ENCODE results near the gene INSM1.

INSM1 gene

GRCh38 chr20:20395087-20395486 is 27.2 kb downstream of the INSM1 start:
- H3K36me3 ChIP-seq (ENCODE audit: insufficient read depth, low read length), result no peaks in the 10 kb centered on the region
- no peak overlapping the region for H3K9ac ChIP-seq (ENCODE audit: low read depth, low read length)
- H3K9me3 ChIP-seq (ENCODE audit: control insufficient read depth, insufficient read depth, low read length), result no peaks in the 10 kb centered on the region; the same call in 1 of the 2 replicates
- H3K4me1 ChIP-seq (ENCODE audit: insufficient read depth, low read length), result no peaks in the 10 kb centered on the region; the same call in 1 of the 2 replicates

- no peak overlapping the region for H3K9ac ChIP-seq (ENCODE audit: low read depth, low read length)
- no peaks in the 10 kb centered on the region; the same call in 1 of the 2 replicates for H3K4me1 ChIP-seq (ENCODE audit: insufficient read depth, low read length)
- no peaks in the 10 kb centered on the region for H3K36me3 ChIP-seq (ENCODE audit: insufficient read depth, low read length)
- no peaks in the 10 kb centered on the region; the same call in 1 of the 2 replicates for H3K9me3 ChIP-seq (ENCODE audit: control insufficient read depth, insufficient read depth, low read length)
These were observed 28.1 kb downstream of the INSM1 start for GRCh38 chr20:20395903-20396568.

- Histone ChIP-seq H3K9ac (ENCODE audit: low read depth, low read length) (no peak overlapping the region), H3K9me3 (ENCODE audit: control insufficient read depth, insufficient read depth, low read length) (no peaks in the 10 kb centered on the region; the same call in 1 of the 2 replicates), H3K36me3 (ENCODE audit: insufficient read depth, low read length) (no peaks in the 10 kb centered on the region), H3K4me1 (ENCODE audit: insufficient read depth, low read length) (no peaks in the 10 kb centered on the region; the same call in 1 of the 2 replicates)
These were observed 28.9 kb downstream of the INSM1 start for GRCh38 chr20:20396794-20397193.

- no peaks in the 10 kb centered on the region; the same call in 1 of the 2 replicates for H3K9me3 ChIP-seq (ENCODE audit: control insufficient read depth, insufficient read depth, low read length)
- H3K4me1 ChIP-seq (ENCODE audit: insufficient read depth, low read length), result no peaks in the 10 kb centered on the region; the same call in 1 of the 2 replicates
- no peaks in the 10 kb centered on the region for H3K36me3 ChIP-seq (ENCODE audit: insufficient read depth, low read length)
- H3K9ac ChIP-seq (ENCODE audit: low read depth, low read length), result no peak overlapping the region
These were observed 30.2 kb downstream of the INSM1 start for GRCh38 chr20:20398123-20398522.

- Histone ChIP-seq H3K9me3 (ENCODE audit: control insufficient read depth, insufficient read depth, low read length) (no peaks in the 10 kb centered on the region; the same call in 1 of the 2 replicates), H3K9ac (ENCODE audit: low read depth, low read length) (no peak overlapping the region), H3K36me3 (ENCODE audit: insufficient read depth, low read length) (no peaks in the 10 kb centered on the region), H3K4me1 (ENCODE audit: insufficient read depth, low read length) (no peaks in the 10 kb centered on the region; the same call in 1 of the 2 replicates)
These were observed 31.9 kb downstream of the INSM1 start for GRCh38 chr20:20399531-20400500.

GRCh38 chr20:20401991-20402390 is 34.1 kb downstream of the INSM1 start:
- Histone ChIP-seq H3K9me3 (ENCODE audit: control insufficient read depth, insufficient read depth, low read length) (no peaks in the 10 kb centered on the region; the same call in 1 of the 2 replicates), H3K36me3 (ENCODE audit: insufficient read depth, low read length) (no peaks in the 10 kb centered on the region), H3K4me1 (ENCODE audit: insufficient read depth, low read length) (no peaks in the 10 kb centered on the region), H3K9ac (ENCODE audit: low read depth, low read length) (no peak overlapping the region)

GRCh38 chr20:20404633-20405032 is 36.7 kb downstream of the INSM1 start:
- Histone ChIP-seq H3K9ac (ENCODE audit: low read depth, low read length) (no peak overlapping the region), H3K9me3 (ENCODE audit: control insufficient read depth, insufficient read depth, low read length) (no peaks in the 10 kb centered on the region; the same call in 1 of the 2 replicates), H3K36me3 (ENCODE audit: insufficient read depth, low read length) (no peaks in the 10 kb centered on the region), H3K4me1 (ENCODE audit: insufficient read depth, low read length) (peaks cover 4% of the 10 kb centered on the region; the same call in 1 of the 2 replicates)

- peaks cover 4% of the 10 kb centered on the region; the same call in 1 of the 2 replicates for H3K4me1 ChIP-seq (ENCODE audit: insufficient read depth, low read length)
- H3K9ac ChIP-seq (ENCODE audit: low read depth, low read length), result no peak overlapping the region
- H3K9me3 ChIP-seq (ENCODE audit: control insufficient read depth, insufficient read depth, low read length), result no peaks in the 10 kb centered on the region
- H3K36me3 ChIP-seq (ENCODE audit: insufficient read depth, low read length), result no peaks in the 10 kb centered on the region
These were observed 37.7 kb downstream of the INSM1 start for GRCh38 chr20:20405623-20406022.

GRCh38 chr20:20406306-20406705 is 38.4 kb downstream of the INSM1 start:
- Histone ChIP-seq H3K9me3 (ENCODE audit: control insufficient read depth, insufficient read depth, low read length) (no peaks in the 10 kb centered on the region), H3K4me1 (ENCODE audit: insufficient read depth, low read length) (peaks cover 5% of the 10 kb centered on the region; the same call in 1 of the 2 replicates), H3K36me3 (ENCODE audit: insufficient read depth, low read length) (no peaks in the 10 kb centered on the region), H3K9ac (ENCODE audit: low read depth, low read length) (no peak overlapping the region)

- H3K36me3 ChIP-seq (ENCODE audit: insufficient read depth, low read length), result no peaks in the 10 kb centered on the region
- H3K9me3 ChIP-seq (ENCODE audit: control insufficient read depth, insufficient read depth, low read length), result no peaks in the 10 kb centered on the region
- H3K4me1 ChIP-seq (ENCODE audit: insufficient read depth, low read length), result peaks cover 18% of the 10 kb centered on the region
- H3K9ac ChIP-seq (ENCODE audit: low read depth, low read length), result no peak overlapping the region
These were observed 40.2 kb downstream of the INSM1 start for GRCh38 chr20:20407891-20408805.

GRCh38 chr20:20409331-20409730 is 41.4 kb downstream of the INSM1 start:
- Histone ChIP-seq H3K9me3 (ENCODE audit: control insufficient read depth, insufficient read depth, low read length) (no peaks in the 10 kb centered on the region), H3K9ac (ENCODE audit: low read depth, low read length) (no peak overlapping the region)

GRCh38 chr20:20410678-20411077 is 42.8 kb downstream of the INSM1 start:
- no peaks in the 10 kb centered on the region for H3K9me3 ChIP-seq (ENCODE audit: control insufficient read depth, insufficient read depth, low read length)
- no peaks in the 10 kb centered on the region for H3K36me3 ChIP-seq (ENCODE audit: insufficient read depth, low read length)
- no peak overlapping the region for H3K9ac ChIP-seq (ENCODE audit: low read depth, low read length)
- peaks cover 18% of the 10 kb centered on the region for H3K4me1 ChIP-seq (ENCODE audit: insufficient read depth, low read length)

More at GRCh38 chr20:20409331-20409730, 41.4 kb downstream of the INSM1 start:
- Histone ChIP-seq H3K36me3 (ENCODE audit: insufficient read depth, low read length) (no peaks in the 10 kb centered on the region), H3K4me1 (ENCODE audit: insufficient read depth, low read length) (peaks cover 18% of the 10 kb centered on the region)

- no peaks in the 10 kb centered on the region for H3K36me3 ChIP-seq (ENCODE audit: insufficient read depth, low read length)
- no peak overlapping the region for H3K9ac ChIP-seq (ENCODE audit: low read depth, low read length)
- peaks cover 18% of the 10 kb centered on the region for H3K4me1 ChIP-seq (ENCODE audit: insufficient read depth, low read length)
- H3K9me3 ChIP-seq (ENCODE audit: control insufficient read depth, insufficient read depth, low read length), result no peaks in the 10 kb centered on the region
These were observed 43.5 kb downstream of the INSM1 start for GRCh38 chr20:20411402-20411801.

- Histone ChIP-seq H3K36me3 (ENCODE audit: insufficient read depth, low read length) (no peaks in the 10 kb centered on the region), H3K9me3 (ENCODE audit: control insufficient read depth, insufficient read depth, low read length) (no peaks in the 10 kb centered on the region), H3K9ac (ENCODE audit: low read depth, low read length) (no peak overlapping the region), H3K4me1 (ENCODE audit: insufficient read depth, low read length) (peaks cover 18% of the 10 kb centered on the region)
These were observed 43.9 kb downstream of the INSM1 start for GRCh38 chr20:20411836-20412235.
